GM12878 (cell line): ENCODE results near the gene MAST1. TPM values are rescaled to one million over a fixed set of nuclear protein-coding genes. Genes with fewer than 3 reads are reported as not detected.

Source experiments
- ATAC-seq: fragments of 200-7000 bp; cut with Tn5 transposase; 3 replicates; pipeline ENCODE4 v1.9.1; 2020; ENCODE audit warnings: mild to moderate bottlenecking, moderate library complexity
- BruUV-seq: library from RNA; stranded (reverse); fragments of 400-500 nt; replicated peaks from 2 replicates; lab custom pipeline; 2021; lab: Mats Ljungman, UMichigan
- CTCF ChIA-PET: fragments of 300-600 bp; sonication (Branson Sonifier 250); formaldehyde crosslinking; extraction: SDS; loops from one replicate; lab custom pipeline; 2021; ENCODE audit warnings: inconsistent platforms; lab: Yijun Ruan, JAX
- POLR2A ChIA-PET: fragments of 350-600 bp; formaldehyde crosslinking; extraction: SDS; loops from one replicate; lab custom pipeline; 2021; ENCODE audit warnings: inconsistent platforms; lab: Charles Lee
- RAD21 ChIA-PET: fragments of 300-600 bp; sonication (Branson Sonifier 250); formaldehyde crosslinking; loops from one replicate; lab custom pipeline; 2023; ENCODE audit warnings: antibody characterized with exemption; ENCODE audit not compliant: unreplicated experiment; lab: Charles Lee
- SMC1A ChIA-PET: fragments of 300-600 bp; sonication (Branson Sonifier 250); formaldehyde crosslinking; loops from one replicate; lab custom pipeline; 2023; ENCODE audit not compliant: unreplicated experiment, uncharacterized antibody; lab: Charles Lee
- DNase-seq: peaks from one replicate; pipeline ENCODE4 v3.0.0-alpha.2; 2011; ENCODE audit warnings: low read depth, low spot score
- FAIRE-seq: peaks from 3 replicates; lab custom pipeline; 2011; peaks lifted over from hg19 to GRCh38; lab: Jason Lieb, UNC
- H2AFZ ChIP-seq: 2 replicates; pipeline ENCODE4 v1.6.0; 2011; ENCODE audit warnings: low read depth, low read length, control low read depth; ENCODE audit not compliant: control insufficient read depth
- H3K27ac ChIP-seq: 2 replicates; pipeline ENCODE4 v1.5.1; 2011; ENCODE audit warnings: control low read depth; ENCODE audit not compliant: control insufficient read depth, insufficient read depth
- H3K27me3 ChIP-seq, 2 experiments: replicated peaks in 1 of 2; 2 replicates each; pipeline versions ENCODE4 v1.6.0 to v1.6.1; 2011; ENCODE audit warnings: low read length in 1 of 2; ENCODE audit not compliant: control insufficient read depth in 2 of 2, insufficient read depth in 2 of 2
- H3K36me3 ChIP-seq, 2 experiments: 2 replicates each; pipeline ENCODE4 v1.5.1; 2011; ENCODE audit warnings: low read length in 1 of 2; ENCODE audit not compliant: control insufficient read depth in 2 of 2, insufficient read depth in 2 of 2
- H3K4me1 ChIP-seq: 2 replicates; pipeline ENCODE4 v1.6.1; 2011; ENCODE audit warnings: mild to moderate bottlenecking, low read length, moderate library complexity, mixed read lengths; ENCODE audit not compliant: control insufficient read depth, insufficient read depth
- H3K4me2 ChIP-seq: 2 replicates; pipeline ENCODE4 v1.6.0; 2011; ENCODE audit warnings: control low read depth; ENCODE audit not compliant: control insufficient read depth, insufficient read depth
- H3K4me3 ChIP-seq: fragments of 200-600 bp; sonication (generic); 2 replicates; pipeline ENCODE4 v1.5.1; 2016
- H3K79me2 ChIP-seq: 2 replicates; pipeline ENCODE4 v1.6.0; 2011; ENCODE audit warnings: low read length; ENCODE audit not compliant: control insufficient read depth, insufficient read depth
- H3K9ac ChIP-seq: 2 replicates; pipeline ENCODE4 v1.8.0; 2011; ENCODE audit warnings: low read length, control low read depth, mixed read lengths; ENCODE audit not compliant: control insufficient read depth, insufficient read depth
- H3K9me3 ChIP-seq: replicated peaks from 3 replicates; pipeline ENCODE4 v1.5.1; 2011; ENCODE audit warnings: mild to moderate bottlenecking, low read length; ENCODE audit not compliant: control insufficient read depth, insufficient read depth
- H4K20me1 ChIP-seq: 2 replicates; pipeline ENCODE4 v1.6.0; 2011; ENCODE audit not compliant: control insufficient read depth, insufficient read depth
- ASH2L ChIP-seq: fragments of 300-600, 200-600 bp; sonication (generic); IDR thresholded peaks from 2 replicates; pipeline ENCODE4 v1.6.1; 2017; ENCODE audit warnings: low read depth, mild to moderate bottlenecking, borderline replicate concordance
- BHLHE40 ChIP-seq, 2 experiments: fragments of 450-650 bp in 1 of 2; IDR thresholded peaks; 2 replicates each; pipeline ENCODE4 v1.6.1; 2011 to 2017; ENCODE audit warnings: low read depth in 2 of 2, borderline replicate concordance in 1 of 2, improper control_type of control experiment in 1 of 2, low read length in 1 of 2, mild to moderate bottlenecking in 1 of 2
- EGR1 ChIP-seq, 2 experiments: IDR thresholded peaks; 1 replicate in 1 of 2; 2 replicates in 1 of 2; pipeline ENCODE4 v1.6.1; 2011 to 2012; ENCODE audit warnings: low read depth in 2 of 2, low read length in 2 of 2, borderline replicate concordance in 1 of 2, mild to moderate bottlenecking in 1 of 2, moderate library complexity in 1 of 2
- FOXK2 ChIP-seq: fragments of 450-650 bp; IDR thresholded peaks from 2 replicates; pipeline ENCODE4 v1.6.1; 2017; ENCODE audit warnings: mild to moderate bottlenecking, moderate library complexity
- JUNB ChIP-seq: IDR thresholded peaks from 2 replicates; pipeline ENCODE4 v1.6.1; 2016; ENCODE audit warnings: antibody characterized with exemption, mild to moderate bottlenecking
- LARP7 ChIP-seq: fragments of 450-650 bp; IDR thresholded peaks from 2 replicates; pipeline ENCODE4 v1.6.1; 2017; ENCODE audit warnings: mild to moderate bottlenecking
- NR2C2 ChIP-seq: IDR thresholded peaks from 2 replicates; pipeline ENCODE4 v1.6.1; 2011; ENCODE audit warnings: borderline replicate concordance, low read depth; ENCODE audit not compliant: control insufficient read depth, insufficient read length
- RELA ChIP-seq: fragments of 450-650 bp; IDR thresholded peaks from 2 replicates; pipeline ENCODE4 v1.8.0; 2014; ENCODE audit warnings: borderline replicate concordance; ENCODE audit not compliant: partially characterized antibody
- SIN3A ChIP-seq: IDR thresholded peaks from 2 replicates; pipeline ENCODE4 v1.6.1; 2012; ENCODE audit warnings: low read depth, low read length, improper control_type of control experiment
- SRF ChIP-seq, 2 experiments: IDR thresholded peaks; 2 replicates each; pipeline ENCODE4 v1.6.1; 2011; ENCODE audit warnings: low read depth in 2 of 2, low read length in 2 of 2, mild to moderate bottlenecking in 1 of 2, moderate library complexity in 1 of 2
- WGBS: methylation state at CpG from one replicate; pipeline ENCODE4 v1.1.6; 2016; ENCODE audit warnings: low lambda C conversion rate; ENCODE audit not compliant: insufficient replicate concordance, insufficient coverage; ENCODE audit errors: missing lambda C conversion rate; 5-methylcytosine and 5-hydroxymethylcytosine counted together
- in situ Hi-C: fragments of 300-500 bp; cut with MboI; formaldehyde crosslinking; loops from 9 replicates; pipeline ENCODE4 v1.14.3; 2018; ENCODE audit warnings: mixed read lengths
- intact Hi-C: fragments of 100-400 bp; cut with micrococcal nuclease; formaldehyde crosslinking; loops from one replicate; pipeline ENCODE4 v1.14.2; 2022; ENCODE audit not compliant: unreplicated experiment
- polyA plus RNA-seq, 11 experiments: library from polyadenylated mRNA; depleted of rRNA in 4 of 11; unstranded in 6 of 11; stranded (reverse) in 5 of 11; fragments of >200 nt; fragmentation: Nextera tagmentation in 4 of 11; fragmentation: Illumina TruSeq in 1 of 11; extraction: Ambion mirVana in 4 of 11; extraction: Trizol in 1 of 11; gene quantifications; 1 replicate in 1 of 11; 2 replicates in 10 of 11; pipeline versions ENCODE4 v1.2.1 to v1.2.3, GENCODE V29; 2011 to 2016; ENCODE audit warnings: inconsistent platforms in 2 of 11, missing spikeins in 2 of 11, low read depth in 1 of 11
- total RNA-seq, 4 experiments: library from RNA; depleted of rRNA in 3 of 4; stranded (reverse); fragments of >200 nt in 3 of 4; fragmentation: Illumina TruSeq in 1 of 4; extraction: Trizol in 1 of 4; gene quantifications; 2 replicates each; pipeline versions ENCODE4 v1.2.1 to v1.2.3, GENCODE V29; 2013 to 2021
- TF ChIP-seq, protein P1 (sequence below): IDR thresholded peaks from 2 replicates; pipeline ENCODE4 v1.6.1; 2012; ENCODE audit warnings: low read length, inconsistent platforms
- TF ChIP-seq, protein P2 (sequence below): fragments of 150-350 bp; IDR thresholded peaks from 2 replicates; pipeline ENCODE4 v1.6.1; 2016; ENCODE audit warnings: low read depth, low read length

MAST1 gene
- total and polyA plus RNA-seq, 10 of the 15 experiments (the other 5 are each of a cell fraction or from before 2014, with no cell fraction given) = 0.08 to 0.79 (median 0.44) TPM; not detected in 1

DNA sequence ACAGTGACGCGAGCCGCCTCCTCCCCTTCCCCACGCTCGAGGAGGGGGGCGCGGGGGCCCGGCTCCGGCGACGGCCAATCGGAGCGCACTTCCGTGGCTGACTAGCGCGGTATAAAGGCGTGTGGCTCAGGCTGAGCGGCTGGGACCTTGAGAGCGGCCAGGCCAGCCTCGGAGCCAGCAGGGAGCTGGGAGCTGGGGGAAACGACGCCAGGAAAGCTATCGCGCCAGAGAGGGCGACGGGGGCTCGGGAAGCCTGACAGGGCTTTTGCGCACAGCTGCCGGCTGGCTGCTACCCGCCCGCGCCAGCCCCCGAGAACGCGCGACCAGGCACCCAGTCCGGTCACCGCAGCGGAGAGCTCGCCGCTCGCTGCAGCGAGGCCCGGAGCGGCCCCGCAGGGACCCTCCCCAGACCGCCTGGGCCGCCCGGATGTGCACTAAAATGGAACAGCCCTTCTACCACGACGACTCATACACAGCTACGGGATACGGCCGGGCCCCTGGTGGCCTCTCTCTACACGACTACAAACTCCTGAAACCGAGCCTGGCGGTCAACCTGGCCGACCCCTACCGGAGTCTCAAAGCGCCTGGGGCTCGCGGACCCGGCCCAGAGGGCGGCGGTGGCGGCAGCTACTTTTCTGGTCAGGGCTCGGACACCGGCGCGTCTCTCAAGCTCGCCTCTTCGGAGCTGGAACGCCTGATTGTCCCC lies 46.8 kb upstream of the MAST1 start, which contains the start of gene JUNB (continued):
- TF ChIP-seq SRF (IDR thresholded peaks at IDR 0.05; ENCODE audit: low read depth in 2 of 2, low read length in 2 of 2) (no peak), RELA (peak; percentile 90), EGR1 (IDR thresholded peaks at IDR 0.05; ENCODE audit: borderline replicate concordance in 1 of 2, low read depth in 2 of 2, low read length in 2 of 2) (peak in 1 of 2 experiments; percentile 58; a peak in 2 of 3 replicates), NR2C2 (no peak)
- TF ChIP-seq, protein P1, sequence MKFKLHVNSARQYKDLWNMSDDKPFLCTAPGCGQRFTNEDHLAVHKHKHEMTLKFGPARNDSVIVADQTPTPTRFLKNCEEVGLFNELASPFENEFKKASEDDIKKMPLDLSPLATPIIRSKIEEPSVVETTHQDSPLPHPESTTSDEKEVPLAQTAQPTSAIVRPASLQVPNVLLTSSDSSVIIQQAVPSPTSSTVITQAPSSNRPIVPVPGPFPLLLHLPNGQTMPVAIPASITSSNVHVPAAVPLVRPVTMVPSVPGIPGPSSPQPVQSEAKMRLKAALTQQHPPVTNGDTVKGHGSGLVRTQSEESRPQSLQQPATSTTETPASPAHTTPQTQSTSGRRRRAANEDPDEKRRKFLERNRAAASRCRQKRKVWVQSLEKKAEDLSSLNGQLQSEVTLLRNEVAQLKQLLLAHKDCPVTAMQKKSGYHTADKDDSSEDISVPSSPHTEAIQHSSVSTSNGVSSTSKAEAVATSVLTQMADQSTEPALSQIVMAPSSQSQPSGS = no peak

DNA sequence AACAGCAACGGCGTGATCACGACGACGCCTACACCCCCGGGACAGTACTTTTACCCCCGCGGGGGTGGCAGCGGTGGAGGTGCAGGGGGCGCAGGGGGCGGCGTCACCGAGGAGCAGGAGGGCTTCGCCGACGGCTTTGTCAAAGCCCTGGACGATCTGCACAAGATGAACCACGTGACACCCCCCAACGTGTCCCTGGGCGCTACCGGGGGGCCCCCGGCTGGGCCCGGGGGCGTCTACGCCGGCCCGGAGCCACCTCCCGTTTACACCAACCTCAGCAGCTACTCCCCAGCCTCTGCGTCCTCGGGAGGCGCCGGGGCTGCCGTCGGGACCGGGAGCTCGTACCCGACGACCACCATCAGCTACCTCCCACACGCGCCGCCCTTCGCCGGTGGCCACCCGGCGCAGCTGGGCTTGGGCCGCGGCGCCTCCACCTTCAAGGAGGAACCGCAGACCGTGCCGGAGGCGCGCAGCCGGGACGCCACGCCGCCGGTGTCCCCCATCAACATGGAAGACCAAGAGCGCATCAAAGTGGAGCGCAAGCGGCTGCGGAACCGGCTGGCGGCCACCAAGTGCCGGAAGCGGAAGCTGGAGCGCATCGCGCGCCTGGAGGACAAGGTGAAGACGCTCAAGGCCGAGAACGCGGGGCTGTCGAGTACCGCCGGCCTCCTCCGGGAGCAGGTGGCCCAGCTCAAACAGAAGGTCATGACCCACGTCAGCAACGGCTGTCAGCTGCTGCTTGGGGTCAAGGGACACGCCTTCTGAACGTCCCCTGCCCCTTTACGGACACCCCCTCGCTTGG lies 46.1 kb upstream of the MAST1 start:
- Histone ChIP-seq H3K27ac (peak overlapping the region; percentile 95), H3K79me2 (peaks cover 42% of the 10 kb centered on the region), H3K4me3 (peak overlapping the region; percentile 87), H3K27me3 (no peaks in the 10 kb centered on the region), H3K9ac (peak overlapping the region; percentile 95), H4K20me1 (no peaks in the 10 kb centered on the region), H3K36me3 (no peaks in the 10 kb centered on the region), H3K4me2 (peak overlapping the region; percentile 97), H2AFZ (no peak overlapping the region), H3K9me3 (no peaks in the 10 kb centered on the region; the same call in 2 of the 3 replicates), H3K4me1 (peaks cover 37% of the 10 kb centered on the region)
- DNase-seq (no peak), FAIRE-seq (no peak), ATAC-seq (peak; percentile 4)
- POLR2A ChIA-PET = interaction anchor here (0.6 to 8.2 kb wide), 15 partner anchors 8 to 360 kb away, joined by 3 to 303 read pairs (median 4); partner anchors contain the start of genes GCDH, GET3, HOOK2 and MAN2B1
- CTCF ChIA-PET = interaction anchor here (0.8 to 12.9 kb wide), 6 partner anchors 11 to 108 kb away, joined by 3 to 537 read pairs (median 4); partner anchors contain the start of genes GET3 and HOOK2
- BruUV-seq = no TSS peak
- in situ Hi-C loops (no loop called here), intact Hi-C loops (no loop called here)
- RAD21 ChIA-PET = interaction anchor here (0.9 to 11.4 kb wide), 7 partner anchors 9 to 58 kb away, joined by 3 to 303 read pairs (median 4); partner anchors contain the start of genes HOOK2 and TRIR
- WGBS = 1% methylated on average over 79 of the region's 84 CpGs
- SMC1A ChIA-PET = interaction anchor here (1.3 to 11.5 kb wide), 3 partner anchors 13 to 58 kb away, joined by 3 to 240 read pairs (median 3); partner anchors contain the start of gene TRIR
- TF ChIP-seq FOXK2 (no peak), BHLHE40 (IDR thresholded peaks at IDR 0.05; ENCODE audit: borderline replicate concordance in 1 of 2, low read depth in 2 of 2, low read length in 1 of 2) (peak in 1 of 2 experiments; percentile 39; a peak in 1 of 4 replicates), SIN3A (peak; percentile 72; the same call in 1 of the 2 replicates), LARP7 (peak; percentile 91), JUNB (no peak), ASH2L (no peak), EGR1 (IDR thresholded peaks at IDR 0.05; ENCODE audit: borderline replicate concordance in 1 of 2, low read depth in 2 of 2, low read length in 2 of 2) (0 out of 3 replicates have a peak, but pooled peaks of 1 of the 2 experiments have one; percentile 40)
- TF ChIP-seq, protein P2, sequence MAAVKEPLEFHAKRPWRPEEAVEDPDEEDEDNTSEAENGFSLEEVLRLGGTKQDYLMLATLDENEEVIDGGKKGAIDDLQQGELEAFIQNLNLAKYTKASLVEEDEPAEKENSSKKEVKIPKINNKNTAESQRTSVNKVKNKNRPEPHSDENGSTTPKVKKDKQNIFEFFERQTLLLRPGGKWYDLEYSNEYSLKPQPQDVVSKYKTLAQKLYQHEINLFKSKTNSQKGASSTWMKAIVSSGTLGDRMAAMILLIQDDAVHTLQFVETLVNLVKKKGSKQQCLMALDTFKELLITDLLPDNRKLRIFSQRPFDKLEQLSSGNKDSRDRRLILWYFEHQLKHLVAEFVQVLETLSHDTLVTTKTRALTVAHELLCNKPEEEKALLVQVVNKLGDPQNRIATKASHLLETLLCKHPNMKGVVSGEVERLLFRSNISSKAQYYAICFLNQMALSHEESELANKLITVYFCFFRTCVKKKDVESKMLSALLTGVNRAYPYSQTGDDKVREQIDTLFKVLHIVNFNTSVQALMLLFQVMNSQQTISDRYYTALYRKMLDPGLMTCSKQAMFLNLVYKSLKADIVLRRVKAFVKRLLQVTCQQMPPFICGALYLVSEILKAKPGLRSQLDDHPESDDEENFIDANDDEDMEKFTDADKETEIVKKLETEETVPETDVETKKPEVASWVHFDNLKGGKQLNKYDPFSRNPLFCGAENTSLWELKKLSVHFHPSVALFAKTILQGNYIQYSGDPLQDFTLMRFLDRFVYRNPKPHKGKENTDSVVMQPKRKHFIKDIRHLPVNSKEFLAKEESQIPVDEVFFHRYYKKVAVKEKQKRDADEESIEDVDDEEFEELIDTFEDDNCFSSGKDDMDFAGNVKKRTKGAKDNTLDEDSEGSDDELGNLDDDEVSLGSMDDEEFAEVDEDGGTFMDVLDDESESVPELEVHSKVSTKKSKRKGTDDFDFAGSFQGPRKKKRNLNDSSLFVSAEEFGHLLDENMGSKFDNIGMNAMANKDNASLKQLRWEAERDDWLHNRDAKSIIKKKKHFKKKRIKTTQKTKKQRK = no peak
